ENCODE data around the gene KDR.

The KDR gene

GRCh38 chr4:55087009-55087912 is 38.1 kb downstream of the KDR start:
- Histone ChIP-seq H3K27ac (ENCODE audit: low read length) (no peak overlapping the region), H4K20me1 (ENCODE audit: insufficient read depth, low read length) (no peaks in the 10 kb centered on the region), H3K36me3 (ENCODE audit: insufficient read depth, low read length) (no peaks in the 10 kb centered on the region), H3K4me2 (ENCODE audit: insufficient read depth, low read length) (no peak overlapping the region), H3K27me3 (ENCODE audit: insufficient read depth, low read length, poor library complexity) (no peaks in the 10 kb centered on the region), H3K4me1 (ENCODE audit: insufficient read depth, low read length) (no peaks in the 10 kb centered on the region), H3K9ac (ENCODE audit: low read depth, low read length) (no peak overlapping the region), H3K9me3 (ENCODE audit: insufficient read depth, low read length, severe bottlenecking) (no peaks in the 10 kb centered on the region), H3K4me3 (ENCODE audit: low read depth in 1 of 2, low read length in 2 of 2) (no peak overlapping the region), H2AFZ (ENCODE audit: low read depth, low read length) (no peak overlapping the region), H3K79me2 (ENCODE audit: insufficient read depth, low read length) (no peaks in the 10 kb centered on the region)
- ATAC-seq (ENCODE audit: insufficient read depth, low read depth) (no peak), DNase-seq (no peak)
- no peak for TF ChIP-seq EZH2 (IDR thresholded peaks at IDR 0.05; ENCODE audit: borderline replicate concordance, low read depth, low read length, severe bottlenecking)
- no peak for TF ChIP-seq CTCF (IDR thresholded peaks at IDR 0.05; ENCODE audit: borderline replicate concordance, extremely low read depth, low read length, poor library complexity, severe bottlenecking)

GRCh38 chr4:55086578-55086977 is 38.8 kb downstream of the KDR start:
- no peak for ATAC-seq (ENCODE audit: insufficient read depth, low read depth)
- Histone ChIP-seq H4K20me1 (ENCODE audit: insufficient read depth, low read length) (no peaks in the 10 kb centered on the region), H3K9ac (ENCODE audit: low read depth, low read length) (no peak overlapping the region), H3K4me3 (ENCODE audit: low read depth in 1 of 2, low read length in 2 of 2) (no peak overlapping the region), H3K27me3 (ENCODE audit: insufficient read depth, low read length, poor library complexity) (no peaks in the 10 kb centered on the region), H3K79me2 (ENCODE audit: insufficient read depth, low read length) (no peaks in the 10 kb centered on the region), H3K9me3 (ENCODE audit: insufficient read depth, low read length, severe bottlenecking) (no peaks in the 10 kb centered on the region), H3K27ac (ENCODE audit: low read length) (no peak overlapping the region), H3K36me3 (ENCODE audit: insufficient read depth, low read length) (no peaks in the 10 kb centered on the region), H3K4me1 (ENCODE audit: insufficient read depth, low read length) (no peaks in the 10 kb centered on the region), H3K4me2 (ENCODE audit: insufficient read depth, low read length) (no peak overlapping the region), H2AFZ (ENCODE audit: low read depth, low read length) (no peak overlapping the region)
- DNase-seq = no peak
- TF ChIP-seq EZH2 (IDR thresholded peaks at IDR 0.05; ENCODE audit: borderline replicate concordance, low read depth, low read length, severe bottlenecking) (no peak), CTCF (IDR thresholded peaks at IDR 0.05; ENCODE audit: borderline replicate concordance, extremely low read depth, low read length, poor library complexity, severe bottlenecking) (no peak)

GRCh38 chr4:55083735-55084134 is 41.7 kb downstream of the KDR start:
- TF ChIP-seq CTCF (IDR thresholded peaks at IDR 0.05; ENCODE audit: borderline replicate concordance, extremely low read depth, low read length, poor library complexity, severe bottlenecking) (no peak), EZH2 (IDR thresholded peaks at IDR 0.05; ENCODE audit: borderline replicate concordance, low read depth, low read length, severe bottlenecking) (no peak)
- Histone ChIP-seq H3K4me3 (ENCODE audit: low read depth in 1 of 2, low read length in 2 of 2) (no peak overlapping the region), H3K79me2 (ENCODE audit: insufficient read depth, low read length) (no peaks in the 10 kb centered on the region), H3K27ac (ENCODE audit: low read length) (no peak overlapping the region), H3K27me3 (ENCODE audit: insufficient read depth, low read length, poor library complexity) (peaks cover 6% of the 10 kb centered on the region), H3K9ac (ENCODE audit: low read depth, low read length) (no peak overlapping the region), H2AFZ (ENCODE audit: low read depth, low read length) (no peak overlapping the region), H4K20me1 (ENCODE audit: insufficient read depth, low read length) (no peaks in the 10 kb centered on the region), H3K4me1 (ENCODE audit: insufficient read depth, low read length) (no peaks in the 10 kb centered on the region), H3K9me3 (ENCODE audit: insufficient read depth, low read length, severe bottlenecking) (no peaks in the 10 kb centered on the region), H3K4me2 (ENCODE audit: insufficient read depth, low read length) (no peak overlapping the region), H3K36me3 (ENCODE audit: insufficient read depth, low read length) (no peaks in the 10 kb centered on the region)
- ATAC-seq (ENCODE audit: insufficient read depth, low read depth) (no peak), DNase-seq (no peak)

All from DND-41 (cell line).